CD14-positive monocyte (primary cell): Measurements from ENCODE around the gene PPP1R1C. TPM values are rescaled to one million over a fixed set of nuclear protein-coding genes. Genes with fewer than 3 reads are reported as not detected.

Experiments
- DNase-seq, 3 donors: peaks; one replicate each; pipeline ENCODE4 v3.0.0-alpha.2; 2011 to 2022
- H2AFZ ChIP-seq: 2 replicates; pipeline ENCODE4 v1.6.0; 2012; ENCODE audit warnings: mild to moderate bottlenecking, low read depth, low read length, inconsistent platforms; ENCODE audit not compliant: insufficient read depth, poor library complexity, severe bottlenecking
- H3K27ac ChIP-seq, 2 donors: 1 replicate in 1 of 2; 2 replicates in 1 of 2; pipeline ENCODE4 v1.5.1; 2012 to 2013; ENCODE audit warnings: low read length in 2 of 2, control low read depth in 1 of 2, inconsistent platforms in 1 of 2, low read depth in 1 of 2, mild to moderate bottlenecking in 1 of 2
- H3K27me3 ChIP-seq, 2 donors: one replicate each; pipeline versions ENCODE4 v1.6.0 to v1.6.1; 2011 to 2013; ENCODE audit warnings: low read length in 2 of 2; ENCODE audit not compliant: control insufficient read depth in 2 of 2, insufficient read depth in 2 of 2
- H3K36me3 ChIP-seq, 2 donors: replicated peaks in 1 of 2; 1 replicate in 1 of 2; 2 replicates in 1 of 2; pipeline versions ENCODE4 v1.5.1 to v1.6.1; 2012 to 2013; ENCODE audit warnings: low read length in 2 of 2, control low read depth in 1 of 2, inconsistent platforms in 1 of 2, mild to moderate bottlenecking in 1 of 2; ENCODE audit not compliant: insufficient read depth in 2 of 2, control insufficient read depth in 1 of 2
- H3K4me1 ChIP-seq, 2 donors: 1 replicate in 1 of 2; 2 replicates in 1 of 2; pipeline versions ENCODE4 v1.5.1 to v1.6.1; 2012 to 2013; ENCODE audit warnings: low read length in 2 of 2, control low read depth in 1 of 2, inconsistent platforms in 1 of 2, mild to moderate bottlenecking in 1 of 2, moderate library complexity in 1 of 2; ENCODE audit not compliant: insufficient read depth in 2 of 2, control insufficient read depth in 1 of 2
- H3K4me2 ChIP-seq: replicated peaks from 2 replicates; pipeline ENCODE3; 2012; ENCODE audit warnings: low read length, moderate library complexity, mild to moderate bottlenecking; ENCODE audit not compliant: poor library complexity, severe bottlenecking; ENCODE audit errors: extremely low read depth
- H3K4me3 ChIP-seq, 3 experiments: fragments of 200-600 bp in 1 of 3; sonication (generic) in 1 of 3; replicated peaks in 1 of 3; 1 replicate in 2 of 3; 2 replicates in 1 of 3; pipeline ENCODE4 v1.5.1; 2011 to 2013; ENCODE audit warnings: low read length in 3 of 3, mild to moderate bottlenecking in 3 of 3, control low read depth in 2 of 3, low read depth in 2 of 3, inconsistent platforms in 1 of 3, moderate library complexity in 1 of 3
- H3K79me2 ChIP-seq: 2 replicates; pipeline ENCODE4 v1.6.0; 2012; ENCODE audit warnings: mild to moderate bottlenecking, control low read depth, inconsistent platforms, low read length, moderate library complexity; ENCODE audit not compliant: insufficient read depth
- H3K9ac ChIP-seq: 2 replicates; pipeline ENCODE4 v1.6.0; 2017; ENCODE audit warnings: low read length, mild to moderate bottlenecking; ENCODE audit not compliant: insufficient read depth, poor library complexity, severe bottlenecking
- H3K9me3 ChIP-seq, 2 donors: replicated peaks in 1 of 2; 1 replicate in 1 of 2; 2 replicates in 1 of 2; pipeline versions ENCODE4 v1.5.1 to v1.6.1; 2012 to 2013; ENCODE audit warnings: low read length in 2 of 2, control low read depth in 1 of 2; ENCODE audit not compliant: control insufficient read depth in 1 of 2, insufficient read depth in 1 of 2
- H4K20me1 ChIP-seq: 2 replicates; pipeline ENCODE4 v1.6.0; 2012; ENCODE audit warnings: mild to moderate bottlenecking, low read length, control low read depth, moderate library complexity; ENCODE audit not compliant: insufficient read depth
- H3K27ac Mint-ChIP-seq, 7 donors: one replicate each; pipeline ENCODE4 v1.8.0; 2020; ENCODE audit warnings: mild to moderate bottlenecking in 7 of 7, mixed read lengths in 7 of 7, moderate library complexity in 6 of 7, inconsistent platforms in 2 of 7
- H3K27me3 Mint-ChIP-seq, 3 donors: one replicate each; pipeline ENCODE4 v1.8.0; 2021 to 2022; ENCODE audit warnings: low read depth in 3 of 3, mild to moderate bottlenecking in 3 of 3, mixed read lengths in 3 of 3, moderate library complexity in 3 of 3, inconsistent platforms in 1 of 3
- H3K36me3 Mint-ChIP-seq, 2 donors: one replicate each; pipeline ENCODE4 v1.8.0; 2020; ENCODE audit warnings: mixed read lengths in 2 of 2, inconsistent platforms in 1 of 2, mild to moderate bottlenecking in 1 of 2
- H3K4me1 Mint-ChIP-seq: one replicate; pipeline ENCODE4 v1.8.0; 2020; ENCODE audit warnings: mild to moderate bottlenecking, mixed read lengths
- H3K4me3 Mint-ChIP-seq, 2 donors: one replicate each; pipeline ENCODE4 v1.8.0; 2020; ENCODE audit warnings: mild to moderate bottlenecking in 2 of 2, mixed read lengths in 2 of 2, moderate library complexity in 1 of 2
- H3K9me3 Mint-ChIP-seq, 7 donors: one replicate each; pipeline ENCODE4 v1.8.0; 2020 to 2022; ENCODE audit warnings: mixed read lengths in 7 of 7, mild to moderate bottlenecking in 6 of 7, moderate library complexity in 6 of 7, inconsistent platforms in 2 of 7
- WGBS: methylation state at CpG from one replicate; pipeline ENCODE4 v1.1.5; 2013; ENCODE audit warnings: missing lambda C conversion rate; ENCODE audit not compliant: insufficient coverage; 5-methylcytosine and 5-hydroxymethylcytosine counted together
- intact Hi-C, 2 donors: fragments of 100-400 bp; cut with micrococcal nuclease; formaldehyde crosslinking; loops; one replicate each; pipeline versions ENCODE4 v1.15.0 to v1.15.1; 2023
- polyA plus RNA-seq, 3 donors: library from polyadenylated mRNA; depleted of rRNA in 1 of 3; unstranded in 2 of 3; stranded (reverse) in 1 of 3; fragments of 300-500 nt in 2 of 3; fragments of >200 nt in 1 of 3; fragmentation: Illumina TruSeq in 2 of 3; gene quantifications; 1 replicate in 2 of 3; 2 replicates in 1 of 3; pipeline ENCODE4 v1.2.3, GENCODE V29; 2012 to 2021
- TF ChIP-seq, protein P1 (sequence below): fragments of 200-600 bp; IDR thresholded peaks from one replicate; pipeline ENCODE4 v1.8.0; 2022; ENCODE audit warnings: antibody characterized with exemption, mild to moderate bottlenecking

The PPP1R1C gene
- polyA plus RNA-seq, 3 donors: not detected

- Histone ChIP-seq H3K27ac (no peak overlapping the region), H3K4me3 (no peak overlapping the region), H2AFZ (no peak overlapping the region), H3K79me2 (no peaks in the 10 kb centered on the region), H3K9ac (no peak overlapping the region), H3K27me3 (no peaks in the 10 kb centered on the region), H3K4me1 (no peaks in the 10 kb centered on the region), H3K4me2 (no peak overlapping the region), H3K9me3 (no peaks in the 10 kb centered on the region), H3K36me3 (no peaks in the 10 kb centered on the region), H4K20me1 (no peaks in the 10 kb centered on the region)
- 83% methylated on average over 1 of the region's 2 CpGs for WGBS
- no peak overlapping the region for H3K27ac Mint-ChIP-seq
- TF ChIP-seq, protein P1, sequence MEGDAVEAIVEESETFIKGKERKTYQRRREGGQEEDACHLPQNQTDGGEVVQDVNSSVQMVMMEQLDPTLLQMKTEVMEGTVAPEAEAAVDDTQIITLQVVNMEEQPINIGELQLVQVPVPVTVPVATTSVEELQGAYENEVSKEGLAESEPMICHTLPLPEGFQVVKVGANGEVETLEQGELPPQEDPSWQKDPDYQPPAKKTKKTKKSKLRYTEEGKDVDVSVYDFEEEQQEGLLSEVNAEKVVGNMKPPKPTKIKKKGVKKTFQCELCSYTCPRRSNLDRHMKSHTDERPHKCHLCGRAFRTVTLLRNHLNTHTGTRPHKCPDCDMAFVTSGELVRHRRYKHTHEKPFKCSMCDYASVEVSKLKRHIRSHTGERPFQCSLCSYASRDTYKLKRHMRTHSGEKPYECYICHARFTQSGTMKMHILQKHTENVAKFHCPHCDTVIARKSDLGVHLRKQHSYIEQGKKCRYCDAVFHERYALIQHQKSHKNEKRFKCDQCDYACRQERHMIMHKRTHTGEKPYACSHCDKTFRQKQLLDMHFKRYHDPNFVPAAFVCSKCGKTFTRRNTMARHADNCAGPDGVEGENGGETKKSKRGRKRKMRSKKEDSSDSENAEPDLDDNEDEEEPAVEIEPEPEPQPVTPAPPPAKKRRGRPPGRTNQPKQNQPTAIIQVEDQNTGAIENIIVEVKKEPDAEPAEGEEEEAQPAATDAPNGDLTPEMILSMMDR: no peak
- peaks cover 3% of the 10 kb centered on the region for H3K4me1 Mint-ChIP-seq
- DNase-seq: no peak
- H3K27me3 Mint-ChIP-seq: no peaks in the 10 kb centered on the region
- intact Hi-C loops: no loop called here
- H3K9me3 Mint-ChIP-seq: peaks cover 0 to 2% (median 0%) of the 10 kb centered on the region in 7 donors
- no peak overlapping the region for H3K4me3 Mint-ChIP-seq
- H3K36me3 Mint-ChIP-seq: no peaks in the 10 kb centered on the region
Observed at GRCh38 chr2:182066400-182067087, 80.9 kb downstream of the PPP1R1C start.

DNA sequence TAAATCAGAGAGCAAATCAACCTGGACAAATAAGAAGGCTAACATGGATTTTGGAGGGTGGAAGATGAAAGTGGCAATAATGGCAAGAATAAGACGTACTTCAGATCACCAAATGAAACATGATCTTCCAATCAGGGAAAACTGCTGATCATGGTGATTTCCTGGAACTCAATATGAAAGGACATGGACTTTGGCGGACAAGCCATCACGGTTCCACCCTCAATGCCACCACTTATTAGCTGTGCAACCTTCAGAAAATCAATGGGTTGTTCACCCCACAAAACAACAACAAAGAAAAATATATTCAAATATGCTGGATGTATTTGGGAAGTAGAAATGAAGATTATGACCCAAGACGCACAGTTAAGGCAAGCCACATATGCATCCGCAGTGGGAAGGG, 81.7 kb downstream of the PPP1R1C start:
- Histone ChIP-seq H3K27me3 (no peaks in the 10 kb centered on the region), H3K9me3 (no peaks in the 10 kb centered on the region), H3K27ac (no peak overlapping the region), H2AFZ (no peak overlapping the region), H3K4me3 (no peak overlapping the region), H3K4me1 (no peaks in the 10 kb centered on the region), H4K20me1 (no peaks in the 10 kb centered on the region), H3K79me2 (no peaks in the 10 kb centered on the region), H3K36me3 (no peaks in the 10 kb centered on the region), H3K4me2 (no peak overlapping the region), H3K9ac (no peak overlapping the region)
- WGBS: no CpG with 5 or more reads among the region's 5 CpGs
- Mint-ChIP-seq H3K36me3 (no peaks in the 10 kb centered on the region), H3K9me3 (peaks cover 0 to 2% (median 0%) of the 10 kb centered on the region in 7 donors), H3K27me3 (no peaks in the 10 kb centered on the region), H3K4me1 (peaks cover 3% of the 10 kb centered on the region), H3K4me3 (no peak overlapping the region), H3K27ac (no peak overlapping the region)
- TF ChIP-seq, protein P1: no peak
- no peak for DNase-seq
- intact Hi-C loops: no loop called here
